ENCODE data around the gene TUFM. TPM values are rescaled to one million over a fixed set of nuclear protein-coding genes. Genes with fewer than 3 reads are reported as not detected.

The TUFM gene
- total RNA-seq, 2 experiments from 2014 or later = 309 to 323 TPM

- Mint-ChIP-seq H3K27ac (peak overlapping the region; percentile 51), H3K36me3 (ENCODE audit: low read depth) (peaks cover 61% of the 10 kb centered on the region), H3K4me3 (no peak overlapping the region), H3K4me1 (ENCODE audit: low read depth) (peaks cover 6% of the 10 kb centered on the region), H3K27me3 (no peaks in the 10 kb centered on the region), H3K9me3 (no peaks in the 10 kb centered on the region)
- CTCF ChIA-PET = interaction anchor here (1.0 to 2.1 kb wide), 4 partner anchors 8 to 107 kb away, joined by 3 to 7 read pairs (median 4); partner anchors contain the start of gene TUFM
- peak; percentile 32 for ATAC-seq
- TF ChIP-seq CTCF (IDR thresholded peaks at IDR 0.05) = no peak
- DNase-seq = no peak
- POLR2A ChIA-PET = interaction anchor here (0.6 to 20.4 kb wide), 6 partner anchors 4 to 582 kb away, joined by 3 to 485 read pairs (median 5); partner anchors contain the start of genes ATXN2L and TUFM
- intact Hi-C loops (cut with micrococcal nuclease) = no loop called here
These were observed 8.2 kb downstream of the TUFM start for GRCh38 chr16:28837672-28838557.

- intact Hi-C loops (cut with micrococcal nuclease) = no loop called here
- ATAC-seq (no peak), DNase-seq (no peak)
- peaks cover 9% of the 10 kb centered on the region for H3K4me1 Mint-ChIP-seq (ENCODE audit: low read depth)
- no peaks in the 10 kb centered on the region for H3K27me3 Mint-ChIP-seq
- CTCF ChIA-PET = interaction anchor here (1.3 to 2.1 kb wide), 3 partner anchors 8 to 108 kb away, joined by 3 to 7 read pairs (median 3); partner anchors contain the start of gene TUFM
- TF ChIP-seq CTCF (IDR thresholded peaks at IDR 0.05) = no peak
- no peaks in the 10 kb centered on the region for H3K9me3 Mint-ChIP-seq
- no peak overlapping the region for H3K4me3 Mint-ChIP-seq
- POLR2A ChIA-PET = interaction anchor here (1.1 to 20.4 kb wide), 3 partner anchors 5 to 23 kb away, joined by 4 to 485 read pairs (median 485); partner anchors contain the start of genes ATXN2L and TUFM
- H3K27ac Mint-ChIP-seq = no peak overlapping the region
- peaks cover 61% of the 10 kb centered on the region for H3K36me3 Mint-ChIP-seq (ENCODE audit: low read depth)
These were observed 9.4 kb downstream of the TUFM start for GRCh38 chr16:28836761-28837064.

GRCh38 chr16:28835864-28836760, 10.0 kb downstream of the TUFM start:
- ATAC-seq (no peak), DNase-seq (no peak)
- H3K9me3 Mint-ChIP-seq = no peaks in the 10 kb centered on the region
- TF ChIP-seq CTCF (IDR thresholded peaks at IDR 0.05) = no peak
- no peak overlapping the region for H3K27ac Mint-ChIP-seq
- intact Hi-C loops (cut with micrococcal nuclease) = no loop called here
- H3K4me3 Mint-ChIP-seq = no peak overlapping the region
- peaks cover 9% of the 10 kb centered on the region for H3K4me1 Mint-ChIP-seq (ENCODE audit: low read depth)
- no peaks in the 10 kb centered on the region for H3K27me3 Mint-ChIP-seq
- peaks cover 60% of the 10 kb centered on the region for H3K36me3 Mint-ChIP-seq (ENCODE audit: low read depth)
- ChIA-PET CTCF (interaction anchor here (1.3 to 2.1 kb wide), 3 partner anchors 8 to 109 kb away, joined by 3 to 7 read pairs (median 3); partner anchors contain the start of gene TUFM), POLR2A (interaction anchor here (0.7 to 20.4 kb wide), 5 partner anchors 6 to 100 kb away, joined by 3 to 485 read pairs (median 4); partner anchors contain the start of genes ATXN2L, SH2B1 and TUFM)

GRCh38 chr16:28834873-28835863, 11.0 kb downstream of the TUFM start:
- Mint-ChIP-seq H3K4me3 (no peak overlapping the region), H3K9me3 (no peaks in the 10 kb centered on the region), H3K27me3 (no peaks in the 10 kb centered on the region), H3K27ac (no peak overlapping the region), H3K36me3 (ENCODE audit: low read depth) (peaks cover 70% of the 10 kb centered on the region), H3K4me1 (ENCODE audit: low read depth) (peaks cover 12% of the 10 kb centered on the region)
- no peak for TF ChIP-seq CTCF (IDR thresholded peaks at IDR 0.05)
- DNase-seq = no peak
- ChIA-PET POLR2A (interaction anchor here (0.9 to 20.4 kb wide), 4 partner anchors 6 to 101 kb away, joined by 3 to 485 read pairs (median 244); partner anchors contain the start of genes ATXN2L and TUFM), CTCF (no interaction called here)
- intact Hi-C loops (cut with micrococcal nuclease) = no loop called here
- ATAC-seq = no peak
